LHCN-M2 (cell line): Measurements from ENCODE around the gene TMEM200A. TPM values are rescaled to one million over a fixed set of nuclear protein-coding genes. Genes with fewer than 3 reads are reported as not detected.

Experiments
- DNase-seq: peaks from one replicate; pipeline ENCODE4 v3.0.0-alpha.2; 2012; ENCODE audit warnings: low read depth
- total RNA-seq: library from RNA; depleted of rRNA; stranded (reverse); fragments of >200 nt; gene quantifications from 2 replicates; pipeline ENCODE4 v1.2.3, GENCODE V29; 2014

Gene TMEM200A
- total RNA-seq, 1 experiment from 2014 or later: 0.17 TPM

- no peak for DNase-seq
These were observed 11.6 kb downstream of the TMEM200A start for GRCh38 chr6:130377371-130377770.

GRCh38 chr6:130377915-130378314 is 12.1 kb downstream of the TMEM200A start:
- no peak for DNase-seq

GRCh38 chr6:130379223-130379622 is 13.4 kb downstream of the TMEM200A start:
- no peak for DNase-seq

GRCh38 chr6:130381012-130381411 is 15.2 kb downstream of the TMEM200A start:
- DNase-seq: no peak

- DNase-seq: no peak
These were observed 15.9 kb downstream of the TMEM200A start for GRCh38 chr6:130381459-130382380.

- no peak for DNase-seq
These were observed 17.2 kb downstream of the TMEM200A start for GRCh38 chr6:130382872-130383490.

- no peak for DNase-seq
These were observed 19.4 kb downstream of the TMEM200A start for GRCh38 chr6:130385064-130385695.

- DNase-seq: no peak
These were observed 23.3 kb downstream of the TMEM200A start for GRCh38 chr6:130389142-130389541.

GRCh38 chr6:130390890-130391289 is 25.1 kb downstream of the TMEM200A start:
- DNase-seq: no peak

GRCh38 chr6:130393306-130393705 is 27.5 kb downstream of the TMEM200A start:
- no peak for DNase-seq

GRCh38 chr6:130394246-130394645 is 28.4 kb downstream of the TMEM200A start:
- DNase-seq: no peak

GRCh38 chr6:130395164-130395563 is 29.3 kb downstream of the TMEM200A start:
- no peak for DNase-seq

- no peak for DNase-seq
These were observed 30.9 kb downstream of the TMEM200A start for GRCh38 chr6:130396722-130397121.

- no peak for DNase-seq
These were observed 39.7 kb downstream of the TMEM200A start for GRCh38 chr6:130405549-130405948.

GRCh38 chr6:130407032-130407431 is 41.2 kb downstream of the TMEM200A start:
- no peak for DNase-seq

- no peak for DNase-seq
These were observed 43.7 kb downstream of the TMEM200A start for GRCh38 chr6:130409418-130410100.

GRCh38 chr6:130411481-130411880 is 45.7 kb downstream of the TMEM200A start:
- DNase-seq: no peak

GRCh38 chr6:130412556-130413290 is 46.9 kb downstream of the TMEM200A start:
- DNase-seq: no peak

- DNase-seq: peak; percentile 52
These were observed 52.1 kb downstream of the TMEM200A start for GRCh38 chr6:130417951-130418350.

- no peak for DNase-seq
These were observed 55.1 kb downstream of the TMEM200A start for GRCh38 chr6:130420911-130421310.

- peak; percentile 53 for DNase-seq
These were observed 55.8 kb downstream of the TMEM200A start for GRCh38 chr6:130421585-130421984.
